Breast epithelium (tissue), 4 donors: ENCODE measurements around the gene SPATA1. TPM values are rescaled to one million over a fixed set of nuclear protein-coding genes. Genes with fewer than 3 reads are reported as not detected.
"Not testable (repeated sequence)": the region's sequence is repeated elsewhere in the genome, so short reads cannot be mapped to it uniquely, and the experiment has no call there.

ENCODE experiments used
- DNase-seq, 2 donors: peaks; one replicate each; pipeline ENCODE4 v3.0.0-alpha.2; 2019; ENCODE audit warnings: low spot score in 2 of 2
- H3K27ac ChIP-seq, 2 donors: fragments of 200-600 bp; sonication (generic) in 1 of 2; one replicate each; pipeline ENCODE4 v1.5.1; 2016 to 2019; ENCODE audit warnings: mild to moderate bottlenecking in 1 of 2
- H3K27me3 ChIP-seq, 2 donors: fragments of 200-600 bp; sonication (generic) in 1 of 2; one replicate each; pipeline versions ENCODE4 v1.5.1 to v1.6.0; 2017 to 2019; ENCODE audit warnings: control low read depth in 1 of 2, mild to moderate bottlenecking in 1 of 2
- H3K36me3 ChIP-seq: fragments of 200-600 bp; one replicate; pipeline ENCODE4 v1.5.1; 2019
- H3K4me1 ChIP-seq, 2 donors: fragments of 200-600 bp; sonication (generic); one replicate each; pipeline ENCODE4 v1.5.1; 2016 to 2019; ENCODE audit warnings: control low read depth in 1 of 2
- H3K4me3 ChIP-seq, 3 donors: fragments of 200-600 bp; sonication (generic); 1 replicate in 2 of 3; 2 replicates in 1 of 3; pipeline ENCODE4 v1.5.1; 2016 to 2019; ENCODE audit warnings: mild to moderate bottlenecking in 3 of 3, moderate library complexity in 2 of 3
- H3K9me3 ChIP-seq, 2 donors: fragments of 200-600 bp; sonication (generic) in 1 of 2; one replicate each; pipeline ENCODE4 v1.5.1; 2016 to 2019; ENCODE audit warnings: control low read depth in 1 of 2
- POLR2A ChIP-seq: fragments of 450-650 bp; IDR thresholded peaks from one replicate; pipeline ENCODE4 v1.6.1; 2016; ENCODE audit warnings: antibody characterized with exemption, mild to moderate bottlenecking, moderate library complexity
- POLR2AphosphoS5 ChIP-seq, 3 donors: sonication (generic); formaldehyde crosslinking; IDR thresholded peaks; one replicate each; pipeline ENCODE4 v1.6.1; 2017; ENCODE audit warnings: antibody characterized with exemption in 3 of 3
- intact Hi-C: fragments of 100-400 bp; cut with DNase I; formaldehyde crosslinking; loops from one replicate; pipeline ENCODE4 v1.15.1; 2023; ENCODE audit warnings: low total_unique reads
- total RNA-seq, 3 donors: library from RNA; depleted of rRNA; stranded (reverse); fragments of >200 nt; gene quantifications; one replicate each; pipeline ENCODE4 v1.1.0, GENCODE V29; 2016
- TF ChIP-seq, protein P1 (sequence below), 3 donors: fragments of 450-650 bp; IDR thresholded peaks; one replicate each; pipeline ENCODE4 v1.5.1; 2016 to 2017; ENCODE audit warnings: antibody characterized with exemption in 3 of 3, mild to moderate bottlenecking in 3 of 3, moderate library complexity in 3 of 3

The SPATA1 gene
- total RNA-seq, 3 donors from 2014 or later = 0.16 to 1.0 (median 0.33) TPM

DNA sequence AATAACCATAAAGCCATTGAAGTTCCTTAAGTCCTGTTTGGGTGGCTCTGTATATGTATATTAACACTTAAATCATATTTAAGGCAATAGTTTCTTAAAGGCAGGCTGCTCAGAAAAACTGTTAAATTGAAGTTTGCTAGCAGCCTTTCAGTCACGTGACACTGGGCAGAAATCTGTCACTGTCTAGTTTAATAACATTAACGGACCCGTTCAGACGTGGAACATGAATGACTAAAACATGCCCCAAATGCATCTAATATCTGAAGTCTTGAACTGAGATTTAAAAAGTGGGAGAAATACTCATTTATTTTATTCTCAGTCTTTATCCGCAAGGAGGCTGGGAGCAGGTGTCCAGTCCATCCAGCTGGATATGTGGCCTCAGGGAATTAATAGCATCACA is 3.3 kb upstream of the SPATA1 start:
- Histone ChIP-seq H3K4me1 (peaks cover 0 to 7% of the 10 kb centered on the region in 2 donors), H3K27ac (no peak overlapping the region), H3K4me3 (no peak overlapping the region), H3K9me3 (no peaks in the 10 kb centered on the region), H3K27me3 (no peaks in the 10 kb centered on the region), H3K36me3 (peaks cover 3% of the 10 kb centered on the region)
- TF ChIP-seq, protein P1, sequence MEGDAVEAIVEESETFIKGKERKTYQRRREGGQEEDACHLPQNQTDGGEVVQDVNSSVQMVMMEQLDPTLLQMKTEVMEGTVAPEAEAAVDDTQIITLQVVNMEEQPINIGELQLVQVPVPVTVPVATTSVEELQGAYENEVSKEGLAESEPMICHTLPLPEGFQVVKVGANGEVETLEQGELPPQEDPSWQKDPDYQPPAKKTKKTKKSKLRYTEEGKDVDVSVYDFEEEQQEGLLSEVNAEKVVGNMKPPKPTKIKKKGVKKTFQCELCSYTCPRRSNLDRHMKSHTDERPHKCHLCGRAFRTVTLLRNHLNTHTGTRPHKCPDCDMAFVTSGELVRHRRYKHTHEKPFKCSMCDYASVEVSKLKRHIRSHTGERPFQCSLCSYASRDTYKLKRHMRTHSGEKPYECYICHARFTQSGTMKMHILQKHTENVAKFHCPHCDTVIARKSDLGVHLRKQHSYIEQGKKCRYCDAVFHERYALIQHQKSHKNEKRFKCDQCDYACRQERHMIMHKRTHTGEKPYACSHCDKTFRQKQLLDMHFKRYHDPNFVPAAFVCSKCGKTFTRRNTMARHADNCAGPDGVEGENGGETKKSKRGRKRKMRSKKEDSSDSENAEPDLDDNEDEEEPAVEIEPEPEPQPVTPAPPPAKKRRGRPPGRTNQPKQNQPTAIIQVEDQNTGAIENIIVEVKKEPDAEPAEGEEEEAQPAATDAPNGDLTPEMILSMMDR (IDR thresholded peaks at IDR 0.05) = no peak
- no peak for DNase-seq
- intact Hi-C loops = loop anchor here (10.0 kb wide), 1 partner anchor 72 kb away; the partner anchor contains the start of gene CTBS

DNA sequence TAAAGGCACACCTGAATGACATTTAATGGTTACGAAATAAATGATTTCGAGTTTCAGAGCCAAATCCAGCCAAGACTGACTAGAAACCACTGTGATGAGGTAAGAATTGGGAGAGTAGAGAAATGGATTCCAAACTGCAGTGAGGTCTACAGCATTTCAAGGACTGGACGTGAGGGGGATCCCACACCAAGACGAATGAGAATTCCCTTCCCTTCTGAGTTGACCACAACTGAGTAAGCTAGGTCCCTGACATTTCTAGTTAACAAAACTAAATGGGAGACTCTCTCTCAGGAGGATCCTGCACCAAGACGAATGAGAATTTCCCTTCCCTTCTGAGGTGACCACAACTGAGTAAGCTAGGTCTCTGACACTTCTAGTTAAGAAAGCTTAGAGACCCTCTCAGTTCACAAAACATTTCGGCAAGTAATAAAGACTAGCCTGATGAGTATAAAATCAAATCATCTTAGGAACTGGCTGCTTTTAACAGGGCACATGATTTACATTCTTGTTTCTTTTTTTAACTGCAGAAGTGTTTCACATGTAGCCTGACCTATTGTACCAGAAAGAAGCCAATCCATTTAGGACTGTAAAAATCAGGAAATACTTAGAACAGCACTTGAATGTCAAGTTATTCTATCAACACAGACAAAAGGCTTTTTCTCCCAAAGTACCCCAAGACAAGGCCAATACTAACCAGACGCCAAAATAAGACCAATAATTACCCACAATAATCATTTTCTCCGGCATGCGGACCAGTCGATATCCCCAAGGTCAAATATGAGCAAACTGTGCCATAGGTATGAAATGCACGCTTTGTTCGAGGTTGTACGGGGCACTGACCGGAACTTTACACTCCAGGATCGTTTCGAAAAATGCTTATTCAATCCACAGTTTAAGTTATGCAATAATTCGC is 1.4 kb upstream of the SPATA1 start:
- Histone ChIP-seq H3K4me1 (peaks cover 0 to 7% of the 10 kb centered on the region in 2 donors), H3K4me3 (peak overlapping the region; percentile 76 to 88 (median 83)), H3K36me3 (no peaks in the 10 kb centered on the region), H3K9me3 (no peaks in the 10 kb centered on the region), H3K27ac (peak overlapping the region; percentile 96 to 98), H3K27me3 (no peaks in the 10 kb centered on the region)
- intact Hi-C loops = loop anchor here (10.0 kb wide), 1 partner anchor 70 kb away; the partner anchor contains the start of gene CTBS
- DNase-seq = no peak
- no peak for TF ChIP-seq POLR2A
- TF ChIP-seq, protein P1 (IDR thresholded peaks at IDR 0.05) = no peak
- no peak for TF ChIP-seq POLR2AphosphoS5 (IDR thresholded peaks at IDR 0.05)

DNA sequence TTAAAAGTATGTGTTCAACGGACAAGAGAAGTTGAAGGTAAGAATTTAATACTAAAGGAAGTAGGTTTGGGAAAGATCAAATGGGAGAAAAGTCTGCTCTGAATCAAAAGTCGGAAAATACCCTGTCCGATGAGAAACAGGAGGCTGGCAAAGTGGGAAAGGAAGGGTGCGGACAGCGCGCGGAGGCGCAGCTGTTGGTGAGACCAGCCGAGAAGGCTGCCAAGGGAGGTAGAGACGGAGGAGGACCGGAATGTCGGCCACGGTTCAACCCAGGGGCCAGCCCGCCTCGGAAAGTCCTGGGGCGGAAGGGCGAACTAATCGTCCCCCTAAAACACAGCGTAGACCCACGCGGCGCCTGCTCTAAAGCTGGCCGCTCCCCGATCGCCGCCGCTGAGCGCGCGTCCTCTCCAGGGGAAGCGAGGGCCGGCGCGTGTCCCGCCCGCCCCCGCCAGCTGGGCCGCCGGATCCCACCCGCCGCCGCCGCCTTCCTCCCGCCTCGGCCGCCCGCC is 639 bp upstream of the SPATA1 start:
- DNase-seq = peak; percentile 45 to 57
- intact Hi-C loops = loop anchor here (2.0 to 10.0 kb wide), 2 partner anchors 19 to 69 kb away; partner anchors contain the start of gene CTBS
- Histone ChIP-seq H3K36me3 (no peaks in the 10 kb centered on the region), H3K4me1 (peaks cover 0 to 7% of the 10 kb centered on the region in 2 donors), H3K27me3 (no peaks in the 10 kb centered on the region), H3K4me3 (peak overlapping the region; percentile 76 to 88 (median 83)), H3K9me3 (no peaks in the 10 kb centered on the region), H3K27ac (peak overlapping the region; percentile 96 to 98)
- TF ChIP-seq, protein P1 (IDR thresholded peaks at IDR 0.05) = no peak
- TF ChIP-seq POLR2AphosphoS5 (IDR thresholded peaks at IDR 0.05) = peak in 1 of 3 donors; percentile 4
- TF ChIP-seq POLR2A = no peak

DNA sequence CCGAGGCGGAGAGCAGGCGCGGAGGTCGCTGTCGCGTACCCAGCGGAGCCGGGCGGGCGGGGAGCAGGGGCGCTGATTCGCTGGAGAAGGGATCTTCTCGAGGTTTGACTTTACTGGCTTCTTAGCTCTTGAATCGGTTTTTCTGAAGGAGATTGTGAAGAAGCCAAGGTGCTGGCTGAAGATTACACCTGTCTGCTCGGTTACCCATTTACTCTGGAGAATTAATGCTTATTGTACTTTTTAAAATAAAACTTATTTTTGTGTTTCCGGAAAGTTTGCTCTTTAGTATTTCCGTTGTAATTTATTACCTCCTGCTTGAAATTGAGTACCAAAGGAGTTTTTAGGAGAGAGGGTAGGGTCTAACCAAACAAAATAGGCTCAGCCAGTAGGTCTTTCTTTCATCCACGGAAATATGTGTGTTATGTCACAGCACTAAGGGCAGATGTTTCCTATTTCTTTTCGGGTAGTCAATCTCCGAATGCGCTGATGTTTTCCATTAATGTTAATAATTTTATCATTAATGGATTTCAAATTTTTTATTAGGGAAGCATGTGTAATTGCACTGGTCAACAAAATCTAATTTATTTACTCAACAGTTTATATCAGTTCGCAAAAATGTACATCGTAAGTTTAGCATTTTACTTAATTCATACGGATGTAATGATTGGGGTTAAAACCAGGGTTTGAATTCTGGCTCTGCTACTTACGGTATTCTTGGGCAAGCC is 705 bp downstream of the SPATA1 start:
- H3K27me3 ChIP-seq = no peaks in the 10 kb centered on the region
- TF ChIP-seq POLR2AphosphoS5 (IDR thresholded peaks at IDR 0.05) = no peak
- no peak for TF ChIP-seq POLR2A
- TF ChIP-seq, protein P1 (IDR thresholded peaks at IDR 0.05) = no peak
- H3K4me3 ChIP-seq = peak overlapping the region; percentile 76 to 88 (median 83)
- no peaks in the 10 kb centered on the region for H3K9me3 ChIP-seq
- intact Hi-C loops = loop anchor here (2.0 to 10.0 kb wide), 2 partner anchors 20 to 68 kb away; partner anchors contain the start of gene CTBS
- peak overlapping the region; percentile 96 to 98 for H3K27ac ChIP-seq
- peaks cover 0 to 7% of the 10 kb centered on the region in 2 donors for H3K4me1 ChIP-seq
- no peaks in the 10 kb centered on the region for H3K36me3 ChIP-seq
- DNase-seq = no peak

DNA sequence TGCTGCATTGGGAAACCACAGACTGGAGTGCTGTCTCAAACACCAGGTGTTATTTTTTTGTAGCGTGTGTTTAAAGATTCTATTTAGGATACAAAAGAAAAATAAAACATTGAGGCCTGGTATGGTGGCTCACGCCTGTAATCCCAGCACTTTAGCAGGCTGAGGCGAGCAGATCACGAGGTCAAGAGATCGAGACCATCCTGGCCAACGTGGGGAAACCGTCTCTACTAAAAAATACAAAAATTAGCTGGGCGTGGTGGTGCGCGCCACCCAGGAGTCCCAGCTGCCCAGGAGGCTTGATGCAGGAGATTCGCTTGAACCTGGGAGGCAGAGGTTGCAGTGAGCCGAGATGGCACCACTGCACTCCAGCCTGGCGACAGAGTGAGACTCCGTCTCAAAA is 1.7 kb downstream of the SPATA1 start:
- H3K27me3 ChIP-seq, H3K27ac ChIP-seq, H3K4me1 ChIP-seq, DNase-seq, H3K9me3 ChIP-seq, H3K4me3 ChIP-seq, H3K36me3 ChIP-seq: not testable (repeated sequence)
- intact Hi-C loops = loop anchor here (2.0 to 10.0 kb wide), 2 partner anchors 21 to 67 kb away; partner anchors contain the start of gene CTBS
